ENCODE results near the gene TXNDC11. TPM values are rescaled to one million over a fixed set of nuclear protein-coding genes. Genes with fewer than 3 reads are reported as not detected.

TXNDC11 gene
- total and polyA plus RNA-seq, 2 donors (not counting 3 experiments of a cell fraction or from before 2014, with no cell fraction given): 42.5 to 66.0 TPM

GRCh38 chr16:11681556-11681955 lies 61.1 kb downstream of the TXNDC11 start:
- Histone ChIP-seq H3K4me3 (replicated peaks in 1 of 3; ENCODE audit: insufficient read depth in 1 of 3, low read depth in 1 of 3, low read length in 3 of 3) (no peak overlapping the region), H3K4me2 (ENCODE audit: insufficient read depth, low read length) (no peak overlapping the region), H3K9me3 (replicated peaks; ENCODE audit: control insufficient read depth, insufficient read depth, low read length) (no peaks in the 10 kb centered on the region), H3K27me3 (ENCODE audit: control insufficient read depth in 2 of 2, insufficient read depth in 2 of 2, low read length in 2 of 2) (no peaks in the 10 kb centered on the region), H2AFZ (ENCODE audit: low read depth, low read length) (no peak overlapping the region), H4K20me1 (replicated peaks; ENCODE audit: control insufficient read depth, extremely low read depth, insufficient read depth, low read length) (no peaks in the 10 kb centered on the region), H3K9ac (replicated peaks; ENCODE audit: extremely low read depth, insufficient read depth, low read length) (no peak overlapping the region), H3K9me1 (replicated peaks; ENCODE audit: control insufficient read depth, extremely low read depth, insufficient read depth, low read length) (no peaks in the 10 kb centered on the region), H3K4me1 (ENCODE audit: control insufficient read depth, extremely low read depth, insufficient read depth, low read length) (no peaks in the 10 kb centered on the region), H3K36me3 (ENCODE audit: control insufficient read depth in 2 of 2, extremely low read depth in 1 of 2, insufficient read depth in 2 of 2, low read length in 2 of 2) (peaks cover 11 to 35% of the 10 kb centered on the region in 2 experiments), H3K27ac (ENCODE audit: insufficient read depth, low read depth, low read length) (no peak overlapping the region), H3K79me2 (ENCODE audit: control insufficient read depth, insufficient read depth, low read length) (no peaks in the 10 kb centered on the region)
- intact Hi-C loops (cut with micrococcal nuclease): no loop called here
- CTCF ChIA-PET: no interaction called here
- BruUV-seq (replicated peaks): no TSS peak
- DNase-seq (ENCODE audit: low read depth, low spot score) (no peak), FAIRE-seq (no peak)
- dilution Hi-C loops (cut with MboI; ENCODE audit: extremely low pct_ligation_motif_present, low sequenced_read_pairs): no loop called here
- TF ChIP-seq FOS (IDR thresholded peaks at IDR 0.05; ENCODE audit: borderline replicate concordance, insufficient read depth, low read length) (no peak), JUN (IDR thresholded peaks at IDR 0.05; ENCODE audit: borderline replicate concordance, insufficient read depth, insufficient read length, low read depth) (no peak), MAX (IDR thresholded peaks at IDR 0.05; ENCODE audit: insufficient read depth, insufficient read length) (no peak), POLR2A (IDR thresholded peaks at IDR 0.05; ENCODE audit: low read depth, low read length) (no peak), CTCF (IDR thresholded peaks at IDR 0.05; ENCODE audit: extremely low read depth in 1 of 2, insufficient read depth in 1 of 2, low read depth in 1 of 2, low read length in 2 of 2) (no peak), POLR2AphosphoS5 (IDR thresholded peaks at IDR 0.05; ENCODE audit: insufficient read depth, low read depth, low read length) (no peak), GATA2 (IDR thresholded peaks at IDR 0.05; ENCODE audit: insufficient read depth, insufficient read length, low read depth, low read length) (no peak), MYC (IDR thresholded peaks at IDR 0.05; ENCODE audit: low read depth, low read length) (no peak), EZH2 (IDR thresholded peaks at IDR 0.05; ENCODE audit: borderline replicate concordance, low read depth, low read length, severe bottlenecking) (no peak)
- POLR2A ChIA-PET: no interaction called here

All from endothelial cell of umbilical vein (primary cell).